ENCODE results near the gene PPP2R5D. TPM values are rescaled to one million over a fixed set of nuclear protein-coding genes. Genes with fewer than 3 reads are reported as not detected.

The PPP2R5D gene
- total and polyA plus RNA-seq, 4 donors: 19.0 to 26.8 (median 21.9) TPM

- ATAC-seq (ENCODE audit: insufficient read depth, low FRiP score) (no peak), DNase-seq (no peak)
- Histone ChIP-seq H3K9me3 (ENCODE audit: control insufficient read depth in 4 of 4, insufficient read depth in 3 of 4, low read length in 3 of 4) (no peaks in the 10 kb centered on the region), H3K4me1 (ENCODE audit: control insufficient read depth in 5 of 5, insufficient read depth in 5 of 5, low read length in 5 of 5) (no peaks in the 10 kb centered on the region), H3K27me3 (ENCODE audit: control insufficient read depth in 3 of 3, insufficient read depth in 3 of 3, low read length in 2 of 3) (no peaks in the 10 kb centered on the region), H3K36me3 (ENCODE audit: control insufficient read depth in 4 of 4, insufficient read depth in 4 of 4, low read length in 4 of 4) (peaks cover 0 to 10% (median 5%) of the 10 kb centered on the region in 4 donors), H3K9ac (ENCODE audit: insufficient read depth in 1 of 2, low read length in 2 of 2) (no peak overlapping the region), H3K27ac (ENCODE audit: low read depth in 1 of 2, low read length in 1 of 2) (no peak overlapping the region), H3K4me3 (no peak overlapping the region)
- TF ChIP-seq CTCF (IDR thresholded peaks at IDR 0.05; ENCODE audit: control extremely low read depth, extremely low read depth): no peak
- 92 to 97% methylated on average over 8 of the region's 8 CpGs for WGBS, 2 donors
Measured at GRCh38 chr6:43001843-43002242, 17.5 kb downstream of the PPP2R5D start.

- no peak for DNase-seq
- no peak for ATAC-seq (ENCODE audit: insufficient read depth, low FRiP score)
Measured at GRCh38 chr6:43005844-43006243, 21.5 kb downstream of the PPP2R5D start.

GRCh38 chr6:43006251-43006650 lies 21.9 kb downstream of the PPP2R5D start:
- 96 to 97% methylated on average over 11 of the region's 11 CpGs for WGBS, 2 donors
- no peaks in the 10 kb centered on the region for H3K9me3 ChIP-seq (ENCODE audit: control insufficient read depth in 4 of 4, insufficient read depth in 3 of 4, low read length in 3 of 4)
- H3K4me1 ChIP-seq (ENCODE audit: control insufficient read depth in 5 of 5, insufficient read depth in 5 of 5, low read length in 5 of 5): no peaks in the 10 kb centered on the region
- peaks cover 8 to 32% (median 29%) of the 10 kb centered on the region in 4 donors for H3K36me3 ChIP-seq (ENCODE audit: control insufficient read depth in 4 of 4, insufficient read depth in 4 of 4, low read length in 4 of 4)
- no peaks in the 10 kb centered on the region for H3K27me3 ChIP-seq (ENCODE audit: control insufficient read depth in 3 of 3, insufficient read depth in 3 of 3, low read length in 2 of 3)
- no peak for ATAC-seq (ENCODE audit: insufficient read depth, low FRiP score)
- H3K9ac ChIP-seq (ENCODE audit: insufficient read depth in 1 of 2, low read length in 2 of 2): no peak overlapping the region
- H3K4me3 ChIP-seq: no peak overlapping the region
- no peak for DNase-seq
- TF ChIP-seq CTCF (IDR thresholded peaks at IDR 0.05; ENCODE audit: control extremely low read depth, extremely low read depth): no peak
- H3K27ac ChIP-seq (ENCODE audit: low read depth in 1 of 2, low read length in 1 of 2): no peak overlapping the region

More at GRCh38 chr6:43005844-43006243, 21.5 kb downstream of the PPP2R5D start:
- H3K9ac ChIP-seq (ENCODE audit: insufficient read depth in 1 of 2, low read length in 2 of 2): no peak overlapping the region
- H3K9me3 ChIP-seq (ENCODE audit: control insufficient read depth in 4 of 4, insufficient read depth in 3 of 4, low read length in 3 of 4): no peaks in the 10 kb centered on the region
- WGBS, 2 donors: 92 to 97% methylated on average over 5 of the region's 5 CpGs
- no peaks in the 10 kb centered on the region for H3K4me1 ChIP-seq (ENCODE audit: control insufficient read depth in 5 of 5, insufficient read depth in 5 of 5, low read length in 5 of 5)
- no peak for TF ChIP-seq CTCF (IDR thresholded peaks at IDR 0.05; ENCODE audit: control extremely low read depth, extremely low read depth)
- H3K27ac ChIP-seq (ENCODE audit: low read depth in 1 of 2, low read length in 1 of 2): no peak overlapping the region
- no peaks in the 10 kb centered on the region for H3K27me3 ChIP-seq (ENCODE audit: control insufficient read depth in 3 of 3, insufficient read depth in 3 of 3, low read length in 2 of 3)
- H3K36me3 ChIP-seq (ENCODE audit: control insufficient read depth in 4 of 4, insufficient read depth in 4 of 4, low read length in 4 of 4): peaks cover 4 to 28% (median 25%) of the 10 kb centered on the region in 4 donors
- no peak overlapping the region for H3K4me3 ChIP-seq

- 93 to 95% methylated on average over 9 of the region's 9 CpGs for WGBS, 2 donors
- DNase-seq: no peak
- H3K27ac ChIP-seq (ENCODE audit: low read depth in 1 of 2, low read length in 1 of 2): no peak overlapping the region
- no peak overlapping the region for H3K9ac ChIP-seq (ENCODE audit: insufficient read depth in 1 of 2, low read length in 2 of 2)
- ATAC-seq (ENCODE audit: insufficient read depth, low FRiP score): no peak
- H3K4me1 ChIP-seq (ENCODE audit: control insufficient read depth in 5 of 5, insufficient read depth in 5 of 5, low read length in 5 of 5): no peaks in the 10 kb centered on the region
- H3K36me3 ChIP-seq (ENCODE audit: control insufficient read depth in 4 of 4, insufficient read depth in 4 of 4, low read length in 4 of 4): peaks cover 10 to 32% (median 31%) of the 10 kb centered on the region in 4 donors
- no peaks in the 10 kb centered on the region for H3K9me3 ChIP-seq (ENCODE audit: control insufficient read depth in 4 of 4, insufficient read depth in 3 of 4, low read length in 3 of 4)
- no peak overlapping the region for H3K4me3 ChIP-seq
- no peaks in the 10 kb centered on the region for H3K27me3 ChIP-seq (ENCODE audit: control insufficient read depth in 3 of 3, insufficient read depth in 3 of 3, low read length in 2 of 3)
- no peak for TF ChIP-seq CTCF (IDR thresholded peaks at IDR 0.05; ENCODE audit: control extremely low read depth, extremely low read depth)
Measured at GRCh38 chr6:43007126-43007525, 22.8 kb downstream of the PPP2R5D start.

Measured in lung (tissue), 12 donors.